ENCODE data around the gene MBTPS1.

The MBTPS1 gene

GRCh38 chr16:84098939-84099338 is 17.8 kb downstream of the MBTPS1 start:
- ChIA-PET POLR2A (no interaction called here), CTCF (no interaction called here)
- no peak for DNase-seq (ENCODE audit: extremely low spot score)
- TF ChIP-seq ARNT (IDR thresholded peaks at IDR 0.05) (no peak), HDGF (IDR thresholded peaks at IDR 0.05; ENCODE audit: borderline replicate concordance) (no peak)

- TF ChIP-seq PKNOX1 (IDR thresholded peaks at IDR 0.05) (no peak), SUZ12 (IDR thresholded peaks at IDR 0.05) (no peak), FOXK2 (IDR thresholded peaks at IDR 0.05) (no peak), BHLHE40 (IDR thresholded peaks at IDR 0.05; ENCODE audit: borderline replicate concordance) (no peak), NFRKB (IDR thresholded peaks at IDR 0.05) (no peak), L3MBTL2 (conservative IDR thresholded peaks at IDR 0.05) (no peak), ELF4 (IDR thresholded peaks at IDR 0.05) (no peak), TARDBP (IDR thresholded peaks at IDR 0.05) (no peak), ZNF384 (IDR thresholded peaks at IDR 0.05) (no peak), LEF1 (IDR thresholded peaks at IDR 0.05; ENCODE audit: borderline replicate concordance) (no peak), FOXA1 (IDR thresholded peaks at IDR 0.05) (no peak), ARNT (IDR thresholded peaks at IDR 0.05) (no peak), CTBP1 (IDR thresholded peaks at IDR 0.05; ENCODE audit: borderline replicate concordance) (no peak), FOXM1 (IDR thresholded peaks at IDR 0.05; ENCODE audit: borderline replicate concordance) (no peak), HDGF (IDR thresholded peaks at IDR 0.05; ENCODE audit: borderline replicate concordance) (no peak), SP1 (IDR thresholded peaks at IDR 0.05) (no peak)
- ChIA-PET POLR2A (interaction anchor here (1.5 kb wide), 1 partner anchor 20 kb away, joined by 4 read pairs; the partner anchor contains the start of gene MBTPS1), CTCF (no interaction called here)
- DNase-seq (ENCODE audit: extremely low spot score), result no peak
Measured at GRCh38 chr16:84096447-84097005, 20.2 kb downstream of the MBTPS1 start.

GRCh38 chr16:84095466-84095865 is 21.3 kb downstream of the MBTPS1 start:
- POLR2A ChIA-PET, result no interaction called here
- DNase-seq (ENCODE audit: extremely low spot score), result no peak
- CTCF ChIA-PET, result no interaction called here
- TF ChIP-seq FOXM1 (IDR thresholded peaks at IDR 0.05; ENCODE audit: borderline replicate concordance), result no peak
- TF ChIP-seq FOXK2 (IDR thresholded peaks at IDR 0.05), result no peak

GRCh38 chr16:84093879-84094270 is 22.9 kb downstream of the MBTPS1 start:
- TF ChIP-seq SP1 (IDR thresholded peaks at IDR 0.05), result no peak
- no peak for TF ChIP-seq ZNF384 (IDR thresholded peaks at IDR 0.05)
- TF ChIP-seq NFRKB (IDR thresholded peaks at IDR 0.05), result no peak
- TF ChIP-seq FOXM1 (IDR thresholded peaks at IDR 0.05; ENCODE audit: borderline replicate concordance), result no peak
- no peak for TF ChIP-seq LEF1 (IDR thresholded peaks at IDR 0.05; ENCODE audit: borderline replicate concordance)
- TF ChIP-seq HDGF (IDR thresholded peaks at IDR 0.05; ENCODE audit: borderline replicate concordance), result no peak
- TF ChIP-seq TARDBP (IDR thresholded peaks at IDR 0.05), result no peak
- TF ChIP-seq L3MBTL2 (conservative IDR thresholded peaks at IDR 0.05), result no peak
- TF ChIP-seq FOXA1 (IDR thresholded peaks at IDR 0.05), result no peak
- TF ChIP-seq PKNOX1 (IDR thresholded peaks at IDR 0.05), result no peak
- no peak for TF ChIP-seq FOXK2 (IDR thresholded peaks at IDR 0.05)
- no peak for TF ChIP-seq ARNT (IDR thresholded peaks at IDR 0.05)
- no peak for TF ChIP-seq ELF4 (IDR thresholded peaks at IDR 0.05)
- no peak for TF ChIP-seq BHLHE40 (IDR thresholded peaks at IDR 0.05; ENCODE audit: borderline replicate concordance)
- TF ChIP-seq SUZ12 (IDR thresholded peaks at IDR 0.05), result no peak
- no peak for TF ChIP-seq CTBP1 (IDR thresholded peaks at IDR 0.05; ENCODE audit: borderline replicate concordance)
- POLR2A ChIA-PET, result no interaction called here
- CTCF ChIA-PET, result no interaction called here

GRCh38 chr16:84093120-84093878 is 23.4 kb downstream of the MBTPS1 start:
- TF ChIP-seq L3MBTL2 (conservative IDR thresholded peaks at IDR 0.05) (no peak), ZNF384 (IDR thresholded peaks at IDR 0.05) (no peak), NFRKB (IDR thresholded peaks at IDR 0.05) (no peak), ARNT (IDR thresholded peaks at IDR 0.05) (no peak), SP1 (IDR thresholded peaks at IDR 0.05) (no peak), LEF1 (IDR thresholded peaks at IDR 0.05; ENCODE audit: borderline replicate concordance) (no peak), SUZ12 (IDR thresholded peaks at IDR 0.05) (no peak), TARDBP (IDR thresholded peaks at IDR 0.05) (no peak), PKNOX1 (IDR thresholded peaks at IDR 0.05) (no peak), FOXM1 (IDR thresholded peaks at IDR 0.05; ENCODE audit: borderline replicate concordance) (no peak)
- DNase-seq (ENCODE audit: extremely low spot score), result no peak
- CTCF ChIA-PET, result no interaction called here
- POLR2A ChIA-PET, result no interaction called here

More at GRCh38 chr16:84093879-84094270, 22.9 kb downstream of the MBTPS1 start:
- DNase-seq (ENCODE audit: extremely low spot score), result no peak

GRCh38 chr16:84091460-84091859 is 25.3 kb downstream of the MBTPS1 start:
- TF ChIP-seq FOXK2 (IDR thresholded peaks at IDR 0.05), result no peak
- TF ChIP-seq PKNOX1 (IDR thresholded peaks at IDR 0.05), result no peak
- TF ChIP-seq ZNF384 (IDR thresholded peaks at IDR 0.05), result no peak
- no peak for TF ChIP-seq FOXM1 (IDR thresholded peaks at IDR 0.05; ENCODE audit: borderline replicate concordance)
- no peak for TF ChIP-seq SP1 (IDR thresholded peaks at IDR 0.05)
- no peak for TF ChIP-seq LEF1 (IDR thresholded peaks at IDR 0.05; ENCODE audit: borderline replicate concordance)
- TF ChIP-seq SUZ12 (IDR thresholded peaks at IDR 0.05), result no peak
- TF ChIP-seq L3MBTL2 (conservative IDR thresholded peaks at IDR 0.05), result no peak
- no peak for TF ChIP-seq BHLHE40 (IDR thresholded peaks at IDR 0.05; ENCODE audit: borderline replicate concordance)
- TF ChIP-seq ARNT (IDR thresholded peaks at IDR 0.05), result no peak
- no peak for TF ChIP-seq ELF4 (IDR thresholded peaks at IDR 0.05)
- no peak for TF ChIP-seq CTBP1 (IDR thresholded peaks at IDR 0.05; ENCODE audit: borderline replicate concordance)
- no peak for TF ChIP-seq NFRKB (IDR thresholded peaks at IDR 0.05)
- no peak for TF ChIP-seq FOXA1 (IDR thresholded peaks at IDR 0.05)
- TF ChIP-seq TARDBP (IDR thresholded peaks at IDR 0.05), result no peak
- no peak for TF ChIP-seq HDGF (IDR thresholded peaks at IDR 0.05; ENCODE audit: borderline replicate concordance)
- no peak for DNase-seq (ENCODE audit: extremely low spot score)
- POLR2A ChIA-PET, result no interaction called here
- CTCF ChIA-PET, result no interaction called here

All from HEK293T (cell line).